DOHH2 (cell line): Measurements from ENCODE around the gene ATP6V0E1.

Source experiments
- CTCF ChIP-seq: fragments of 200-600 bp; sonication (generic); IDR thresholded peaks from one replicate; pipeline ENCODE4 v1.5.1; 2014; ENCODE audit warnings: antibody characterized with exemption, mild to moderate bottlenecking, low read depth, low read length; ENCODE audit not compliant: poor library complexity, severe bottlenecking
- EZH2phosphoT487 ChIP-seq: fragments of 200-600 bp; sonication (generic); IDR thresholded peaks from 2 replicates; pipeline ENCODE4 v1.6.1; 2017; ENCODE audit warnings: borderline replicate concordance, mild to moderate bottlenecking, antibody characterized with exemption, low read length, moderate library complexity, mixed read lengths

- TF ChIP-seq CTCF (no peak), EZH2phosphoT487 (no peak)
These were observed 42.5 kb upstream of the ATP6V0E1 start for GRCh38 chr5:172941067-172941516.
